ENCODE data around the gene CGN.

GRCh38 chr1:151494741-151495281 lies 16.4 kb upstream of the CGN start:
- no peak for TF ChIP-seq CTCF (IDR thresholded peaks at IDR 0.05; ENCODE audit: insufficient read depth, low read length)
- TF ChIP-seq POLR2AphosphoS5 (IDR thresholded peaks at IDR 0.05; ENCODE audit: low read depth), result no peak
- no peak for TF ChIP-seq REST (IDR thresholded peaks at IDR 0.05; ENCODE audit: insufficient replicate concordance, low read depth)
- no peak for TF ChIP-seq GABPA (IDR thresholded peaks at IDR 0.05; ENCODE audit: low read depth)
- TF ChIP-seq SPI1 (IDR thresholded peaks at IDR 0.05; ENCODE audit: borderline replicate concordance, low read depth), result no peak

All from HL-60 (cell line).